ENCODE measurements around the gene SPC25.

Gene SPC25

GRCh38 chr2:168894720-168895119 lies 4.5 kb upstream of the SPC25 start:
- Histone ChIP-seq H3K4me1 (ENCODE audit: low read length) (peaks cover 5% of the 10 kb centered on the region), H3K4me2 (ENCODE audit: low read length) (no peak overlapping the region), H3K36me3 (replicated peaks; ENCODE audit: low read depth, low read length) (no peaks in the 10 kb centered on the region), H3K4me3 (ENCODE audit: low read length) (no peak overlapping the region), H3K9me3 (ENCODE audit: insufficient read depth, low read length) (no peaks in the 10 kb centered on the region), H3K27me3 (ENCODE audit: low read depth, low read length) (no peaks in the 10 kb centered on the region), H2AFZ (ENCODE audit: low read depth, low read length) (no peak overlapping the region), H4K20me1 (ENCODE audit: insufficient read depth, low read length) (no peaks in the 10 kb centered on the region), H3K79me2 (ENCODE audit: low read length) (peaks cover 5% of the 10 kb centered on the region), H3K27ac (ENCODE audit: low read length) (no peak overlapping the region), H3K9ac (ENCODE audit: low read length) (no peak overlapping the region)
- no peak for TF ChIP-seq CTCF (IDR thresholded peaks at IDR 0.05; ENCODE audit: low read depth, low read length)
- no peak for TF ChIP-seq EZH2phosphoT487 (IDR thresholded peaks at IDR 0.05; ENCODE audit: low read depth)

- H3K9me3 ChIP-seq (ENCODE audit: insufficient read depth, low read length) = no peaks in the 10 kb centered on the region
- no peaks in the 10 kb centered on the region for H4K20me1 ChIP-seq (ENCODE audit: insufficient read depth, low read length)
- H3K36me3 ChIP-seq (replicated peaks; ENCODE audit: low read depth, low read length) = no peaks in the 10 kb centered on the region
- H3K27ac ChIP-seq (ENCODE audit: low read length) = no peak overlapping the region
- H3K4me3 ChIP-seq (ENCODE audit: low read length) = no peak overlapping the region
- no peak overlapping the region for H3K9ac ChIP-seq (ENCODE audit: low read length)
- H3K4me2 ChIP-seq (ENCODE audit: low read length) = no peak overlapping the region
- H3K27me3 ChIP-seq (ENCODE audit: low read depth, low read length) = no peaks in the 10 kb centered on the region
- no peak overlapping the region for H2AFZ ChIP-seq (ENCODE audit: low read depth, low read length)
- H3K4me1 ChIP-seq (ENCODE audit: low read length) = peaks cover 8% of the 10 kb centered on the region
- peaks cover 11% of the 10 kb centered on the region for H3K79me2 ChIP-seq (ENCODE audit: low read length)
- TF ChIP-seq EZH2phosphoT487 (IDR thresholded peaks at IDR 0.05; ENCODE audit: low read depth) (no peak), CTCF (IDR thresholded peaks at IDR 0.05; ENCODE audit: low read depth, low read length) (no peak)
Measured at GRCh38 chr2:168894101-168894500, 3.9 kb upstream of the SPC25 start.

DNA sequence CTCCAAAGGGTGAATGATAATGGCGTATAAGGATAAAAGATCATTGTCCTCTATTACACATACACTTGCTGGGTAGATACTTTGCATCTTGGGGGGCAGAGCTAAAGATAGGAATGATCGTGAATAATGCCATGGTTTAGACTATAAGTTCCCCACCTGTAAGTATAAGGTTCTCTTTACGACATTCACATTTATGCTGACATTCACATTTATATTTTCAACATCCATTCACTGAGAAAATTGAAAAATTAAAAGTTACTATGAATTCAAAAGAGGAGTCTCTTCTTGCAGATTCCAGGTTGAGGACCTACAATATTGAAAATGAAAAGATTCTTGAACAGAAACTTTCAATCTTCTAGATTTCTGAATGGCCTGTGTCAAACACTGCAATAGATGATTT lies 2.1 kb upstream of the SPC25 start:
- Histone ChIP-seq H2AFZ (ENCODE audit: low read depth, low read length) (no peak overlapping the region), H4K20me1 (ENCODE audit: insufficient read depth, low read length) (no peaks in the 10 kb centered on the region), H3K79me2 (ENCODE audit: low read length) (peaks cover 12% of the 10 kb centered on the region), H3K4me3 (ENCODE audit: low read length) (no peak overlapping the region), H3K4me2 (ENCODE audit: low read length) (no peak overlapping the region), H3K27ac (ENCODE audit: low read length) (no peak overlapping the region), H3K9ac (ENCODE audit: low read length) (no peak overlapping the region), H3K36me3 (replicated peaks; ENCODE audit: low read depth, low read length) (peaks cover 6% of the 10 kb centered on the region), H3K9me3 (ENCODE audit: insufficient read depth, low read length) (no peaks in the 10 kb centered on the region), H3K4me1 (ENCODE audit: low read length) (peaks cover 9% of the 10 kb centered on the region), H3K27me3 (ENCODE audit: low read depth, low read length) (no peaks in the 10 kb centered on the region)
- TF ChIP-seq EZH2phosphoT487 (IDR thresholded peaks at IDR 0.05; ENCODE audit: low read depth) (no peak), CTCF (IDR thresholded peaks at IDR 0.05; ENCODE audit: low read depth, low read length) (no peak)

DNA sequence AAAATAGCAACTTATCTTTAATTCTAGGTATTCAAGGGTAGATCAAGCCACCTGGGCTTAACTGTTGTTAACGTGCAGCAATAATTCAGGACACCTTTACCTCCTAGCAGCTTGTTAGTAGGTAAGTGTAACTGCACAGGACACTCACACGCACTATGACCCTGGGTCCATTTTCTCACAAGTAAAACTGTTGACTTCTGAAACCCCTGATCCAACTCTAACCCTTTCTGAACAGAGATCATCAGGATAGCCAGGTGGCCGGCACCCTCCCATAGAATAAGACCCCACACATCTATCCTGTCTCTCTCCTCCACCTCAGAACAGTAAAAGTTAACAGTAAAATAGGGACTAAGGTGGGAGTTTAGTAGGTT lies 610 bp downstream of the SPC25 start:
- no peak for TF ChIP-seq EZH2phosphoT487 (IDR thresholded peaks at IDR 0.05; ENCODE audit: low read depth)
- no peak for TF ChIP-seq CTCF (IDR thresholded peaks at IDR 0.05; ENCODE audit: low read depth, low read length)
- Histone ChIP-seq H3K4me3 (ENCODE audit: low read length) (peak overlapping the region; percentile 85), H3K9ac (ENCODE audit: low read length) (peak overlapping the region; percentile 76), H3K4me1 (ENCODE audit: low read length) (peaks cover 9% of the 10 kb centered on the region), H4K20me1 (ENCODE audit: insufficient read depth, low read length) (no peaks in the 10 kb centered on the region), H3K27ac (ENCODE audit: low read length) (no peak overlapping the region), H3K4me2 (ENCODE audit: low read length) (peak overlapping the region; percentile 88), H3K27me3 (ENCODE audit: low read depth, low read length) (no peaks in the 10 kb centered on the region), H3K36me3 (replicated peaks; ENCODE audit: low read depth, low read length) (peaks cover 13% of the 10 kb centered on the region), H3K79me2 (ENCODE audit: low read length) (peaks cover 12% of the 10 kb centered on the region), H3K9me3 (ENCODE audit: insufficient read depth, low read length) (no peaks in the 10 kb centered on the region), H2AFZ (ENCODE audit: low read depth, low read length) (peak overlapping the region; percentile 96)
